Measurements from ENCODE around the gene SORBS1. TPM values are rescaled to one million over a fixed set of nuclear protein-coding genes. Genes with fewer than 3 reads are reported as not detected.
A peak's percentile ranks its signal among the peaks of the same experiment; 100 is the strongest.

SORBS1 gene
- polyA plus RNA-seq, 1 experiment: 0.40 TPM

GRCh38 chr10:95325863-95326262 lies 235.3 kb downstream of the SORBS1 start:
- CTCF ChIA-PET: interaction anchor here (0.7 to 1.6 kb wide), 3 partner anchors 16 to 32 kb away, joined by 3 to 6 read pairs (median 4); no protein-coding TSS in a partner anchor
- H3K4me3 ChIP-seq (ENCODE audit: low read depth, low read length): no peak overlapping the region
- H3K9me3 ChIP-seq (ENCODE audit: control insufficient read depth, insufficient read depth, low read length): no peaks in the 10 kb centered on the region
- H3K27me3 ChIP-seq (ENCODE audit: control insufficient read depth, insufficient read depth, low read length): no peaks in the 10 kb centered on the region
- TF ChIP-seq CTCF (IDR thresholded peaks at IDR 0.05; ENCODE audit: low read depth, low read length): no peak
- POLR2A ChIA-PET: interaction anchor here (0.8 to 1.5 kb wide), 3 partner anchors 16 to 31 kb away, joined by 3 to 10 read pairs (median 7); no protein-coding TSS in a partner anchor
- no peak for DNase-seq (ENCODE audit: low read depth, low spot score)
- no peak overlapping the region for H3K27ac ChIP-seq (ENCODE audit: low read depth, low read length)

GRCh38 chr10:95324436-95325268 lies 236.5 kb downstream of the SORBS1 start:
- DNase-seq (ENCODE audit: low read depth, low spot score): no peak
- Histone ChIP-seq H3K4me3 (ENCODE audit: low read depth, low read length) (no peak overlapping the region), H3K9me3 (ENCODE audit: control insufficient read depth, insufficient read depth, low read length) (no peaks in the 10 kb centered on the region), H3K27me3 (ENCODE audit: control insufficient read depth, insufficient read depth, low read length) (no peaks in the 10 kb centered on the region), H3K27ac (ENCODE audit: low read depth, low read length) (peak overlapping the region; percentile 31)
- TF ChIP-seq CTCF (IDR thresholded peaks at IDR 0.05; ENCODE audit: low read depth, low read length): no peak
- ChIA-PET POLR2A (no interaction called here), CTCF (no interaction called here)

GRCh38 chr10:95321554-95322301 lies 239.4 kb downstream of the SORBS1 start:
- TF ChIP-seq CTCF (IDR thresholded peaks at IDR 0.05; ENCODE audit: low read depth, low read length): no peak
- DNase-seq (ENCODE audit: low read depth, low spot score): no peak
- Histone ChIP-seq H3K27me3 (ENCODE audit: control insufficient read depth, insufficient read depth, low read length) (no peaks in the 10 kb centered on the region), H3K27ac (ENCODE audit: low read depth, low read length) (no peak overlapping the region), H3K9me3 (ENCODE audit: control insufficient read depth, insufficient read depth, low read length) (no peaks in the 10 kb centered on the region), H3K4me3 (ENCODE audit: low read depth, low read length) (no peak overlapping the region)
- ChIA-PET CTCF (interaction anchor here (1.3 kb wide), 1 partner anchor 8 kb away, joined by 3 read pairs; no protein-coding TSS in a partner anchor), POLR2A (no interaction called here)

- TF ChIP-seq CTCF (IDR thresholded peaks at IDR 0.05; ENCODE audit: low read depth, low read length): no peak
- Histone ChIP-seq H3K27me3 (ENCODE audit: control insufficient read depth, insufficient read depth, low read length) (peaks cover 3% of the 10 kb centered on the region), H3K27ac (ENCODE audit: low read depth, low read length) (no peak overlapping the region), H3K4me3 (ENCODE audit: low read depth, low read length) (no peak overlapping the region), H3K9me3 (ENCODE audit: control insufficient read depth, insufficient read depth, low read length) (no peaks in the 10 kb centered on the region)
- DNase-seq (ENCODE audit: low read depth, low spot score): no peak
- ChIA-PET POLR2A (interaction anchor here (1.3 kb wide), 1 partner anchor 10 kb away, joined by 7 read pairs; no protein-coding TSS in a partner anchor), CTCF (interaction anchor here (0.8 to 1.0 kb wide), 3 partner anchors 44 to 76 kb away, joined by 3 read pairs; no protein-coding TSS in a partner anchor)
Measured at GRCh38 chr10:95319239-95319638, 241.9 kb downstream of the SORBS1 start.
